AG04450 (cell line): ENCODE results near the gene TGM1. TPM values are rescaled to one million over a fixed set of nuclear protein-coding genes. Genes with fewer than 3 reads are reported as not detected.
A peak's percentile ranks its signal among the peaks of the same experiment; 100 is the strongest.

Source experiments
- CTCF ChIA-PET: fragments of 300-600, 350-600 bp; formaldehyde crosslinking; extraction: SDS; loops from one replicate; lab custom pipeline; 2022; ENCODE audit warnings: antibody characterized with exemption, inconsistent platforms; lab: Charles Lee
- POLR2A ChIA-PET: fragments of 350-600 bp; formaldehyde crosslinking; extraction: SDS; loops from one replicate; lab custom pipeline; 2021; ENCODE audit warnings: antibody characterized with exemption, inconsistent platforms; lab: Yijun Ruan, JAX
- DNase-seq: peaks from one replicate; pipeline ENCODE4 v3.0.0-alpha.2; 2011; ENCODE audit warnings: low read depth, low spot score
- H3K27ac ChIP-seq: one replicate; pipeline ENCODE4 v1.5.1; 2012; ENCODE audit warnings: low read depth, low read length, control low read depth
- H3K27me3 ChIP-seq: one replicate; pipeline ENCODE4 v1.6.0; 2012; ENCODE audit warnings: low read length; ENCODE audit not compliant: control insufficient read depth, insufficient read depth
- H3K4me3 ChIP-seq: 2 replicates; pipeline ENCODE4 v1.5.1; 2011; ENCODE audit warnings: mild to moderate bottlenecking, low read depth, low read length, control low read depth
- H3K9me3 ChIP-seq: 2 replicates; pipeline ENCODE4 v1.5.1; 2012; ENCODE audit warnings: low read length; ENCODE audit not compliant: control insufficient read depth, insufficient read depth
- polyA plus RNA-seq: library from polyadenylated mRNA; depleted of rRNA; stranded (reverse); fragments of >200 nt; gene quantifications from 2 replicates; pipeline ENCODE4 v1.2.3, GENCODE V29; 2011
- TF ChIP-seq, protein P1 (sequence below): IDR thresholded peaks from 2 replicates; pipeline ENCODE4 v1.5.1; 2011; ENCODE audit warnings: low read depth, low read length, control low read depth, inconsistent platforms

Gene TGM1
- polyA plus RNA-seq, 1 experiment = 0.97 TPM

DNA sequence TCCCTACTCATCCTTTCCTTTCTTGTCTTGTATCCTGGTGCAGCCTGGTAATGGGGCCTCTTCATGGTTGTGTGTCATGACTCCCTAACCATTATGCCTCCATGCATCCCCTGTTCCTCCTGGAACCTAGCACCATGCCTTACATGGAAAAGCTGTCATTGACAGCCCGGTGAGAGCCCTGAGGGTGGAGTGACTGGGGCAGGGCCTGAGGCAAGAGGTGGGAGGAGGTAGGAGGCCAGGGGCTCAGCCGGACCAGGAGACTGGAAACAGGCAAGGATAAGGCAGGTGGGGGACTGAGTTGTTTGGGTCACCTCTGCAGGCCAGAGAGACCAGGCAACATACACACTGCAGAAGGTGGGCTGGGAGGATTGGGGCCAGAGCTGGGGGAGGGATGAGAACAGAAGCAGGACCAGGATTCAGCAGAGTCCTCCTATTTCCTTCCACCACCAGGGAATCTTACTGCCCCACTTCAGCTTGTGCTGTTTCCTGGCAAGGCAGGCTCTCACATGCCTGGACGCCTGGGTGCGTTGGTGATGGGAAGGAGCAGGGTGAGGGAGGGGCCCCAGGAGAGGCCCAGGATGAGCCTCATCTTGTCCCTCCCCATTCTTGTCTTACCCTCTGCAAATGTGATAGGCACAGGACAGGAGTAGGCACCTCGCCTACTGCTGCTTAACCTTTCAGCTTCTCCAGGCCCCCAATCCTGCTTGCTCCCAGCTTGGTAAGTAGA lies 46.7 kb upstream of the TGM1 start, which contains the start of gene LTB4R2:
TSS of gene LTB4R2 (plus strand) at position 603 of the 727 bp plus-strand sequence. CDS start 525 bp downstream, outside the sequence.
- no peaks in the 10 kb centered on the region for H3K27me3 ChIP-seq
- peak within 1 kb of the TSS; percentile 20; the same call in 1 of the 2 replicates for H3K4me3 ChIP-seq
- H3K27ac ChIP-seq = no peak within 1 kb of the TSS
- TF ChIP-seq, protein P1, sequence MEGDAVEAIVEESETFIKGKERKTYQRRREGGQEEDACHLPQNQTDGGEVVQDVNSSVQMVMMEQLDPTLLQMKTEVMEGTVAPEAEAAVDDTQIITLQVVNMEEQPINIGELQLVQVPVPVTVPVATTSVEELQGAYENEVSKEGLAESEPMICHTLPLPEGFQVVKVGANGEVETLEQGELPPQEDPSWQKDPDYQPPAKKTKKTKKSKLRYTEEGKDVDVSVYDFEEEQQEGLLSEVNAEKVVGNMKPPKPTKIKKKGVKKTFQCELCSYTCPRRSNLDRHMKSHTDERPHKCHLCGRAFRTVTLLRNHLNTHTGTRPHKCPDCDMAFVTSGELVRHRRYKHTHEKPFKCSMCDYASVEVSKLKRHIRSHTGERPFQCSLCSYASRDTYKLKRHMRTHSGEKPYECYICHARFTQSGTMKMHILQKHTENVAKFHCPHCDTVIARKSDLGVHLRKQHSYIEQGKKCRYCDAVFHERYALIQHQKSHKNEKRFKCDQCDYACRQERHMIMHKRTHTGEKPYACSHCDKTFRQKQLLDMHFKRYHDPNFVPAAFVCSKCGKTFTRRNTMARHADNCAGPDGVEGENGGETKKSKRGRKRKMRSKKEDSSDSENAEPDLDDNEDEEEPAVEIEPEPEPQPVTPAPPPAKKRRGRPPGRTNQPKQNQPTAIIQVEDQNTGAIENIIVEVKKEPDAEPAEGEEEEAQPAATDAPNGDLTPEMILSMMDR = no peak
- POLR2A ChIA-PET = interaction anchor here (1.3 kb wide), 1 partner anchor 122 kb away, joined by 5 read pairs; no protein-coding TSS in a partner anchor
- DNase-seq = no peak
- no peaks in the 10 kb centered on the region for H3K9me3 ChIP-seq
- CTCF ChIA-PET = interaction anchor here (1.8 to 6.3 kb wide), 10 partner anchors 9 to 258 kb away, joined by 4 to 87 read pairs (median 32); partner anchors contain the start of genes CARMIL3, DHRS1, NOP9 and TINF2

DNA sequence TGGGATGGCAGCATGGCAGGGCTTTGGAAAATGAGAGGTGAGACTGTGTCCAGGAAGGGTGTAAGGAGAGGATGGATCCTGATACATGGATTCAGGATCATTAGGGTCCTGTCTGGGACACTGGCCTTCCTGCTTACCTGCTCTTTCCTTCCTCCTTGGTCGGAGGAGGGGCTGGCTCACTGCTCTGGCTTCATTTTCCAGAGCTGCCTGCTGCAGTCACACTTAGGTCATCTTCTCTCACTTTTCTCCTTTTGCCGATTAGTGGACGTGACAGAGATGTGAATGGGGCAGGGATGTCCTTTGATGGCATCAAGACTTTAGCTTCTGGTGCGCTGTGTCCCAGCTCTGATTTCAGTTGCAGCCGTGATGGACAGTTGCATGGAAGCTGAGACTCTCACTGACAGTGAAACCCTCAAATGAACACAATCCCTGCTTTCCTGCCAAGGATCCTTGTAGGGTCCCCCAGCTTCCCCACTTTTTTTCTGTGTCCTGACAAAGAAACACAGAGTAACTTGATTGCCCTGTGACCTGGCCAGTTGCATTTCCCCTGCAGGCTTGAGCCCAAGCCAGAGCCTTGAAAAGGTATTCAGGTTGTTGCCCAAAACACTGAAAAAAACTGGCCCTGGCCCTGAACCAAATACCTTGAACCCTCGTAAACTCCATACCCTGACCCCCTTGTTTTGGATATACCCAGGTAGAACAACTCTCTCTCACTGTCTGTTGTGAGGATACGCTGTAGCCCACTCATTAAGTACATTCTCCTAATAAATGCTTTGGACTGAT lies 45.6 kb upstream of the TGM1 start:
- Histone ChIP-seq H3K27me3 (no peaks in the 10 kb centered on the region), H3K27ac (no peak overlapping the region), H3K4me3 (no peak overlapping the region), H3K9me3 (no peaks in the 10 kb centered on the region)
- TF ChIP-seq, protein P1 = no peak
- POLR2A ChIA-PET = interaction anchor here (0.6 to 1.8 kb wide), 5 partner anchors 37 to 133 kb away, joined by 3 to 10 read pairs (median 4); partner anchors contain the start of genes KHNYN, RABGGTA and TINF2
- CTCF ChIA-PET = interaction anchor here (0.5 to 6.3 kb wide), 48 partner anchors 8 to 1087 kb away, joined by 3 to 87 read pairs (median 5); partner anchors contain the start of genes CARMIL3, CHMP4A, DHRS1 and NOP9
- DNase-seq = no peak

DNA sequence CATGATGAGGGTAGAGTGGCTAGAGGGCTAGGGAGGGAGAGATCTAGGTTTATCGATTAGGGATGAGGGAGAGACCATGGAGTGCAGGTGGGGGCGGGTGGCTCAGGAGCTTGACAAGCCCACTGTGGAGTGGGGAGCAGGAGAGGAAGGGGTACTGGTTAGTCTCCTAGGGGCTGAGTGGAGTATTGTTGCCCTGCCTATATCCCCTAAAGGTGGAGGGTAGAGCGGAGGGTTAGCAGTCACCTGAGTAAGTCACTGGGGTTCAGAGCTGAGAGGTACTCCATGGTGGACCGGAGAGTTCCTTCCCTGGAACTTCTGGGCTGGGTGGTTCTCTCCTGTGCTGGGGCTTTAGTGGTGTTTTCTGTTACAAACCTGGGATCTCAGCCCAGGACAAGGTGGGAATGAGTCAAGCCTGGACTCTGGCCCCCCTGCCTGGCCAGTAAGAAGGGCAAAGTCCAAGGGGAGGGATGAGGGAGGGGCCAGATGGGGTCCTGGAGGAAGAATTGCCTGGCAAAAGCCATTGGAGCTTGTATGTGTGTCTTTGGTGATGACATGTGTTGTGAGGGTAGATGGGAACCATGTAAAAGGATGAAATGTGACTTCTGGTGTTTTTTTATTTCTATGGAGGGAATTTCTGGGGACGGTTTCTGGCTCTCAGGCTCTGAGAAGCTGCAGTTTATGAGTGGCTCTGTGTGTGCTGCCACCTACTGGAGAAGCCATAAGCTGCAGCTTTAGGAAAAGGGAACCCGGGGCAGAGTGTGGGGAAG lies 44.8 kb upstream of the TGM1 start, which contains the start of gene CIDEB:
TSS of gene CIDEB (minus strand) at position 403 of the 767 bp plus-strand sequence. CDS start at position 284, 119 bp downstream.
- no peak within 1 kb of the TSS for H3K4me3 ChIP-seq
- no peak within 1 kb of the TSS for H3K27ac ChIP-seq
- ChIA-PET CTCF (interaction anchor here (0.6 to 6.3 kb wide), 51 partner anchors 9 to 251 kb away, joined by 3 to 87 read pairs (median 5); partner anchors contain the start of genes CHMP4A, DHRS1, IRF9 and NOP9), POLR2A (interaction anchor here (0.8 to 1.8 kb wide), 4 partner anchors 37 to 134 kb away, joined by 3 to 10 read pairs (median 4); partner anchors contain the start of genes KHNYN, RABGGTA and TINF2)
- no peak for DNase-seq
- H3K27me3 ChIP-seq = no peaks in the 10 kb centered on the region
- no peaks in the 10 kb centered on the region for H3K9me3 ChIP-seq
- TF ChIP-seq, protein P1 = peak; percentile 94

DNA sequence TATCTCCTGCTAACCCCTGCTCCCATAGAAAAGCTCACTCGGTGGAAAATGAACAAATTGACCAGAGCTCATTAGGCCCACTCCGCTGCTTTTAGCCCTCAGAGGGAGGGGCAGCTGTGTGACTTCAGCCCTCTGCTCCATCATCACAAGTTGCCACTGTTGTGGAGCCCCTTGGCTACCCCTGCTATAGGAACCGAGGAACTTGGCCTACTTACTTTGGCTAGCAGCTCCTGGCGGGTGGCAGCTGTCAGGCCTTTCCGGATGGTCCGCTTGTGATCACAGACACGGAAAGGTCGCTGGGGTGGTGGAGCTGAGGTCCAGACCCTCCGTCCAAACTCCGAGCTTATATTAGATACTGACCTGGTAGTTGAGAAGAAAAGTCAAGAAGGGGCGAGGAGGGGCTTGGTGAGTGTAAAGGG lies 44.2 kb upstream of the TGM1 start:
- CTCF ChIA-PET = interaction anchor here (0.6 to 6.3 kb wide), 23 partner anchors 9 to 250 kb away, joined by 3 to 87 read pairs (median 8); partner anchors contain the start of genes CHMP4A, DHRS1, IRF9 and NOP9
- Histone ChIP-seq H3K27ac (no peak overlapping the region), H3K4me3 (no peak overlapping the region), H3K27me3 (no peaks in the 10 kb centered on the region), H3K9me3 (no peaks in the 10 kb centered on the region)
- no peak for DNase-seq
- POLR2A ChIA-PET = interaction anchor here (1.8 kb wide), 1 partner anchor 36 kb away, joined by 10 read pairs; the partner anchor contains the start of gene RABGGTA
- TF ChIP-seq, protein P1 = no peak
